Keratinocyte (primary cell): Measurements from ENCODE around the gene RASEF. TPM values are rescaled to one million over a fixed set of nuclear protein-coding genes. Genes with fewer than 3 reads are reported as not detected.

ENCODE experiments used
- DNase-seq: peaks from one replicate; pipeline ENCODE4 v3.0.0-alpha.2; 2011; ENCODE audit warnings: low read depth, missing footprints, low spot score
- FAIRE-seq: peaks from 2 replicates; lab custom pipeline; 2011; peaks lifted over from hg19 to GRCh38; lab: Jason Lieb, UNC
- H2AFZ ChIP-seq: 2 replicates; pipeline ENCODE4 v1.6.0; 2012; ENCODE audit warnings: low read length, control low read depth, inconsistent platforms; ENCODE audit not compliant: control insufficient read depth
- H3K27ac ChIP-seq: 2 replicates; pipeline ENCODE4 v1.5.1; 2011; ENCODE audit warnings: low read length; ENCODE audit not compliant: control insufficient read depth, insufficient read depth
- H3K27me3 ChIP-seq: 3 replicates; pipeline ENCODE4 v1.6.0; 2011; ENCODE audit warnings: low read length; ENCODE audit not compliant: control insufficient read depth, insufficient read depth; ENCODE audit errors: extremely low read depth
- H3K36me3 ChIP-seq, 2 experiments: 2 replicates in 1 of 2; 3 replicates in 1 of 2; pipeline ENCODE4 v1.5.1; 2011; ENCODE audit warnings: low read length in 2 of 2, mild to moderate bottlenecking in 1 of 2; ENCODE audit not compliant: control insufficient read depth in 2 of 2, insufficient read depth in 2 of 2; ENCODE audit errors: extremely low read depth in 1 of 2
- H3K4me1 ChIP-seq: 3 replicates; pipeline ENCODE4 v1.5.1; 2011; ENCODE audit warnings: low read length; ENCODE audit not compliant: control insufficient read depth, insufficient read depth; ENCODE audit errors: extremely low read depth
- H3K4me2 ChIP-seq: 3 replicates; pipeline ENCODE4 v1.6.0; 2011; ENCODE audit warnings: low read depth, low read length; ENCODE audit not compliant: control insufficient read depth, insufficient read depth; ENCODE audit errors: extremely low read depth
- H3K4me3 ChIP-seq, 3 experiments: fragments of 200-600 bp in 1 of 3; sonication (generic) in 1 of 3; 2 replicates in 2 of 3; 3 replicates in 1 of 3; pipeline ENCODE4 v1.5.1; 2011 to 2016; ENCODE audit warnings: low read length in 3 of 3, mild to moderate bottlenecking in 3 of 3, control low read depth in 2 of 3, inconsistent platforms in 1 of 3, low read depth in 1 of 3, mixed read lengths in 1 of 3, mixed run types in 1 of 3, moderate library complexity in 1 of 3; ENCODE audit not compliant: control insufficient read depth in 2 of 3, insufficient read depth in 2 of 3; ENCODE audit errors: extremely low read depth in 1 of 3
- H3K79me2 ChIP-seq: 2 replicates; pipeline ENCODE4 v1.6.0; 2012; ENCODE audit warnings: low read length; ENCODE audit not compliant: control insufficient read depth, insufficient read depth
- H3K9ac ChIP-seq: 3 replicates; pipeline ENCODE4 v1.6.0; 2011; ENCODE audit warnings: low read length; ENCODE audit not compliant: control insufficient read depth, insufficient read depth; ENCODE audit errors: extremely low read depth
- H3K9me1 ChIP-seq: 3 replicates; pipeline ENCODE4 v1.6.0; 2011; ENCODE audit warnings: low read length; ENCODE audit not compliant: control insufficient read depth, insufficient read depth; ENCODE audit errors: extremely low read depth
- H3K9me3 ChIP-seq: 2 replicates; pipeline ENCODE4 v1.5.1; 2012; ENCODE audit warnings: low read depth, low read length; ENCODE audit not compliant: control insufficient read depth
- H4K20me1 ChIP-seq: 3 replicates; pipeline ENCODE4 v1.6.0; 2011; ENCODE audit warnings: low read length; ENCODE audit not compliant: control insufficient read depth, insufficient read depth; ENCODE audit errors: extremely low read depth
- CTCF ChIP-seq, 3 experiments: IDR thresholded peaks in 1 of 3; conservative IDR thresholded peaks in 1 of 3; optimal IDR thresholded peaks in 1 of 3; 2 replicates in 2 of 3; 3 replicates in 1 of 3; pipeline versions ENCODE3 to v1.5.1; 2011; ENCODE audit warnings: low read length in 3 of 3, mild to moderate bottlenecking in 3 of 3, moderate library complexity in 2 of 3, control low read depth in 1 of 3, inconsistent platforms in 1 of 3; ENCODE audit not compliant: insufficient read depth in 2 of 3; ENCODE audit errors: extremely low read depth in 1 of 3
- EZH2 ChIP-seq: IDR thresholded peaks from one replicate; pipeline ENCODE4 v1.6.1; 2012; ENCODE audit warnings: inconsistent platforms, mild to moderate bottlenecking, low read length, moderate library complexity
- dilution Hi-C: fragments of 300-500 bp; cut with MboI; formaldehyde crosslinking; loops from one replicate; pipeline ENCODE4 v1.7.0; 2020; ENCODE audit warnings: low sequenced_read_pairs; ENCODE audit not compliant: extremely low pct_ligation_motif_present
- polyA plus RNA-seq, 5 experiments: library from polyadenylated mRNA; depleted of rRNA in 3 of 5; stranded (reverse) in 3 of 5; stranded (forward) in 1 of 5; unstranded in 1 of 5; fragments of >200 nt; gene quantifications; 1 replicate in 1 of 5; 2 replicates in 3 of 5; 3 replicates in 1 of 5; pipeline versions ENCODE4 v1.2.1 to v1.2.3, GENCODE V29; 2011 to 2012; ENCODE audit warnings: missing spikeins in 2 of 5, low read depth in 1 of 5, low replicate concordance in 1 of 5

The RASEF gene
- polyA plus RNA-seq, 1 donor (not counting 4 experiments of a cell fraction or from before 2014, with no cell fraction given), result 0.28 TPM

GRCh38 chr9:83067579-83067978 lies 4.6 kb upstream of the RASEF start:
- H3K79me2 ChIP-seq, result no peaks in the 10 kb centered on the region
- DNase-seq (no peak), FAIRE-seq (no peak)
- H3K4me3 ChIP-seq, result no peak overlapping the region
- no peak overlapping the region for H3K4me2 ChIP-seq
- TF ChIP-seq EZH2 (no peak), CTCF (optimal IDR thresholded peaks at IDR 0.05 in 1 of 3, IDR thresholded peaks at IDR 0.05 in 1 of 3, conservative IDR thresholded peaks at IDR 0.05 in 1 of 3; ENCODE audit: extremely low read depth in 1 of 3, insufficient read depth in 2 of 3, low read length in 3 of 3) (no peak)
- no peak overlapping the region for H3K9ac ChIP-seq
- no peak overlapping the region for H2AFZ ChIP-seq
- H3K9me1 ChIP-seq, result no peaks in the 10 kb centered on the region
- H3K4me1 ChIP-seq, result no peaks in the 10 kb centered on the region
- H3K27ac ChIP-seq, result no peak overlapping the region
- no peaks in the 10 kb centered on the region for H3K36me3 ChIP-seq
- peaks cover 8% of the 10 kb centered on the region for H3K27me3 ChIP-seq
- no peaks in the 10 kb centered on the region for H4K20me1 ChIP-seq
- no peaks in the 10 kb centered on the region for H3K9me3 ChIP-seq
- dilution Hi-C loops, result no loop called here

- dilution Hi-C loops, result no loop called here
- Histone ChIP-seq H3K79me2 (no peaks in the 10 kb centered on the region), H3K27me3 (peaks cover 17% of the 10 kb centered on the region), H3K4me2 (no peak overlapping the region), H3K27ac (no peak overlapping the region), H4K20me1 (no peaks in the 10 kb centered on the region), H2AFZ (no peak overlapping the region), H3K9ac (no peak overlapping the region), H3K4me3 (no peak overlapping the region), H3K9me3 (no peaks in the 10 kb centered on the region), H3K9me1 (no peaks in the 10 kb centered on the region), H3K36me3 (no peaks in the 10 kb centered on the region), H3K4me1 (peaks cover 3% of the 10 kb centered on the region)
- no peak for FAIRE-seq
- TF ChIP-seq EZH2 (no peak), CTCF (optimal IDR thresholded peaks at IDR 0.05 in 1 of 3, IDR thresholded peaks at IDR 0.05 in 1 of 3, conservative IDR thresholded peaks at IDR 0.05 in 1 of 3; ENCODE audit: extremely low read depth in 1 of 3, insufficient read depth in 2 of 3, low read length in 3 of 3) (no peak)
- no peak for DNase-seq
Observed at GRCh38 chr9:83066771-83067170, 3.8 kb upstream of the RASEF start.
